ENCODE data around the gene DPYSL4.
"Not testable (repeated sequence)": the region's sequence is repeated elsewhere in the genome, so short reads cannot be mapped to it uniquely, and the experiment has no call there.

Gene DPYSL4

DNA sequence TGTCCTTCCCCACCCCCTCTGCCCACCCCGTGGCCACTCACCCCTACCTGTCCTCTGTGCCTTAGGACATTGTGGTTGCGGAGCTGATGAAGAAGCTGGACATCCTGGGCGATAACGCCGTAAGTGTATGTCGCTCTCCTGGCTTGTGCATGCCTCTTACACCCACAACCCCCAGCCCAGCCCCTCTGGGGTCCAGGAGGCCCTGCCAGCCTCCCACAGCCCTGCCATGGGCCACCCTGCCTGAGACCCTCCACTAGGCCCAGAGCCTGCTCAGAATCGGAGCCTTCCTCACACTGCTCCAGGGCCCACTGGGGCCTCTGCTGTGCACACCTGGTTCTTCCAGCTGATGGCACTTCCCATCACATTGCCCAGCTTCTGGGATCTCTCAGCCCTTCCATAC, 36.8 kb upstream of the DPYSL4 start:
- DNase-seq (ENCODE audit: low spot score), result no peak

DNA sequence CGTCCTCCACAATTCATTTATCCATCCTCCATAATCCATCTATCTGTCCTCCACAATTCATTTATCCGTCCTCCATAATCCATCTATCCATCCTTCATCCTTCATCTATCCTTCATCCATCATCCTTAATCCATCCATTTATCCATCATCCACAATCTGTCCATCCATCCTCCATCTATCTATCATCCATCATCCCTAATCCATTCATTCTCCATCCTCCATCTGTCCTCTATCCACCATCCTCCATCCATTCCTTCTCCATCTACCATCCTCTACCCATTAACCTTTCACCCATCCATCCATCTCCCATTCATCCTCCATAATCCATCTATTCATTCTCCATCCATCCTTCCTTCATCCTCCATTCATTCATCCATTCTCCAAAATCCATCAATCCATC, 36.0 kb upstream of the DPYSL4 start:
- DNase-seq (ENCODE audit: low spot score), result no peak

DNA sequence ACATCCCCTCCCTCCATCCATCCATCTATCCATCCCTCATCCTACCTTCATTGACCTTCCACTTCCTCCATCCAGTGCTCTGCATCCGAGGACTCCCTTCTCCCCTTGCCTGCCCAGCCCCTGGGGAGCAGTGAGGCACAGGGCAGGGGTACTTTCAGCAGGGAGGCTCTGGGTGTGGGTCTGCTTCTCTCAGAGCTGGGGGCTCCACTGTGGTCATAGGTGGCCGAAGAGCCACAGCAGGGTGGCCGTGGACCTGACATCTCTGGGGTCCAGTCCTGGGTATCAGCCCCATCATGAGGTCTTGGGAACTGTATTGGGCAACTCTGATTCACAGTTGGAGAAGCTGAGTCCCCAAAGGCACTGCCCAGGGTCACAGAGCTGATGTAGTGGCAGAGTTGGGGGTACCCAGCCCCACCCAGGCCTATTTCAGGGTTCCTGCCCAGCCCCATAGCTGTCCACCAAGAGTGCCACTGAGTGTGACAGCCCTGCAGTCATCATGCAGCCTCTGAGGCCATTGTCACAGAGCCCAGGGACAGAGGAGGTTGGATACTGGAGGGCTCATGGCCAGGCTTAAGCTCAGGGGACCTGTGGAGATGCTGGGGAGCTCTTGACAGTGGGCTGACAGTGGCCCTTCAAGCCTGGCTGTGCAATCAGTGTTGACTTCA, 35.3 kb upstream of the DPYSL4 start:
- DNase-seq (ENCODE audit: low spot score), result no peak

DNA sequence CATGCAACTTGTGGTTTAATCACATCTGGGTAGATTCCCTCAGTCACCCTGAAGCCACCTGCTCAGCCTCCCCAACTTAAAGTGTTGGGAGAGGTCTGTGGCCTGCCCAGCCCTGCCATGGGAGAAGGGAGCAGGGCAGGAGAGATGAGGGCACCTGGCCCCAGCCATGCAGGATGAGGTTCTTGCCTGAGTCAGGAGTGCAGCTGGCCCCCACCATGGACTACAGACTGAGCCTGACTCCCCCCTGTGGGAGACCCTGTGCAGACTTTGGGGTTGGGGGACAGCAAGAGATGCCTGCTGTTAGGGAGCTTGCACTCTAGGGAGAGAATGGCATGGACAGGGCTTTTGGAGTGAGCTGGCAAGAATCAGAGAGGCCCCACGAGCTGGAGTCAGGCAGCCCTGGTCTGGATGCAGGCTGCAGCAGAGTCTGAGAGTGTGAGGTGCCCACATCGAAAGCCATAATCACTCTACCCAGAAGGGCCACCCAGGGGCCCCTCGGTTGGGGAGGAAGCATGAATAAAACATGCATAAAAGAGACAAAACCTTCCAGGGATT, 34.7 kb upstream of the DPYSL4 start:
- no peak for DNase-seq (ENCODE audit: low spot score)

DNA sequence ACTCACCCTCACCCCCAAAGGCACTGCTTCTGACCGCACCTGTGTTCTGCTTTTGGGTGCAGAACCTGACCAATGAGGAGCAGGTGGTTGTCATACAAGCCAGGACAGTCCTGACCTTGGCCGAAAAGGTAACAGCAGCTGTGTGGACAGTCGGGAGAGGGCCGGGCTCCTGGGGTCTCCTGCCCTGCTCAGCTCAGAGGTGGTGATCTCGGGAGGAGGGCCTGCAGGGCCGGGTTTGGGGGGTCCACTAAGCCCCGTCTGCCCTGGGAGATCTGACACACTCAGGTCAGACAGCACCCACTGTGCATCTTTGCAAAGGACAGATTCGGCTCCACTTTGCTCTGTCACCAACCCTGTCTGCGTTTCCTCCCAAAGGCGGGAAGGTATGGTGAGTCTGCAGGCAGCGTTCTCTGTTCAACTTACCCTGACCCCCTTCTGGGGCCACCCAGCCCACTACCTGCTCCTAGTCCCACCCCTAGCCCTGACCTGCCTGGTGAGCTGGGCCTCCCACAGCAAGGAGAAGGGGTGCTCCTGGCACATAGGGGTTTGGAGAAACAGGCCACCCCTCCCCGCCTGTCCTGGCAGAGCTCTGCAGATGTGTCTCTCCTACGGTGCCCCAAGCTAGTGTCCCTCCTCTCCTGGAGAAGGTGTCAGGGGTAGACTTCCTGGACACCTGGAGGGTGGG, 33.7 kb upstream of the DPYSL4 start:
- no peak for DNase-seq (ENCODE audit: low spot score)

DNA sequence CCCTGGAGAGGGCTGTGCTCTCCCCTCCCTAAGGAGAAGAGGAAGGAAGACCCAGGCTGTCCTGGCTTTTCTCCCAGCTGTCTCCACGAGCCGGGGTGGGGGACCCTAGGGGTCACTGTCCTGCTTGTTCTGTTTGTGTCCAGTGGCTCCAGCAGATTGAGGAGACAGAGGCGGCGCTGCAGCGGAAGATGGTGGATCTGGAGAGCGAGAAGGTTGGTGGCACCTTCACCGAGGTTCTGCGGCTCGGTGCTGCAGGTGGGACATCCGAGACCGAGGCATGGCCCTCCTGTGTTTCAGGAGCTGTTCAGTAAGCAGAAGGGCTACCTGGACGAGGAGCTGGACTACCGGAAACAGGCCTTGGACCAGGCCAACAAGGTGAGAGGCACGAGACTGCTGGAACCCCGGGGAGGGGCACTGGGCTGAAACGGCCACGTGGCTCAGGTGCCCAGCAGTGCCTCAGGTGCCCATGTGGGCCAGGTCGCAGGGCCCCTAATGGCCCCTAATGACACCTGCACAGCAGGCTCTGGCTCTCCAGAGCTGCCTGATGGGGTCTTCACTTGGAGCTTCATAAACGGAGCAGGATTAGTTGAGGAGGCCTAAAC, 33.0 kb upstream of the DPYSL4 start:
- DNase-seq (ENCODE audit: low spot score), result no peak

DNA sequence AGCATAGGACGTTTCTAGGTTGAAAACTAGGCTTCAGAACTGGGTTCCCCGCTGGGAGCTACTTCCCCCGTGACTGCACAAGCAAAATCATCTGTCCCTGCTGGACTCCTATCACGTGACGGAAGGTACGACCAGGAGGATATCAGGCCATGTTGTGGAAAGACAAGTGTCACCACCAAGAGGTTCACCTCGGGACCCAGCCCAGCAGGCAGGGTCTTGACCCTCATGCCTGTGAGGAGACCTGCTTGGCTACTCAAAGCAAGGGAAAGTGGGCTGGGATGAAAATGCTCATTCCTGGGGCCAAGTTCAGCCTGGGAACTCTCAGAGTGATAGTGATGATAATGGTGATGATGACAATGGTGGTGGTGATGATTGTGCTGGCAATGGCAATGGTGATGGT, 32.3 kb upstream of the DPYSL4 start:
- DNase-seq (ENCODE audit: low spot score), result no peak

DNA sequence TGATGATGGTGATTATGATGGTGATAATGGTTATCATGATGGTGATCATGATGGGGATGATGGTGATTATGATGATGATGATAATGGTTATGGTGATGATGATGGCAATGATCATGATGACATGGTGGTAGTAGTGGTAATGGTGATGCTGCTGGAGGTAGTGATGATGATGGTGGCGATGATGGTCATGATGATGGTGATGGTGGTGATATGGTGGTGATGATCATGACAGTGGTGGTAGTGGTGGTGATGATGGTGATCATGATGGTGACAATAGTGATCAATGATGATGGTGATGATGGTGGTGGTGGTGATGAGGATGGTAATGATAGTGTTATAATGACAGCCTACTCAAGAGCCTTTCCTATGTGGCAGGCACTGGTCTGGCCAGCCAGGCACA, 31.8 kb upstream of the DPYSL4 start:
- no peak for DNase-seq (ENCODE audit: low spot score)

DNA sequence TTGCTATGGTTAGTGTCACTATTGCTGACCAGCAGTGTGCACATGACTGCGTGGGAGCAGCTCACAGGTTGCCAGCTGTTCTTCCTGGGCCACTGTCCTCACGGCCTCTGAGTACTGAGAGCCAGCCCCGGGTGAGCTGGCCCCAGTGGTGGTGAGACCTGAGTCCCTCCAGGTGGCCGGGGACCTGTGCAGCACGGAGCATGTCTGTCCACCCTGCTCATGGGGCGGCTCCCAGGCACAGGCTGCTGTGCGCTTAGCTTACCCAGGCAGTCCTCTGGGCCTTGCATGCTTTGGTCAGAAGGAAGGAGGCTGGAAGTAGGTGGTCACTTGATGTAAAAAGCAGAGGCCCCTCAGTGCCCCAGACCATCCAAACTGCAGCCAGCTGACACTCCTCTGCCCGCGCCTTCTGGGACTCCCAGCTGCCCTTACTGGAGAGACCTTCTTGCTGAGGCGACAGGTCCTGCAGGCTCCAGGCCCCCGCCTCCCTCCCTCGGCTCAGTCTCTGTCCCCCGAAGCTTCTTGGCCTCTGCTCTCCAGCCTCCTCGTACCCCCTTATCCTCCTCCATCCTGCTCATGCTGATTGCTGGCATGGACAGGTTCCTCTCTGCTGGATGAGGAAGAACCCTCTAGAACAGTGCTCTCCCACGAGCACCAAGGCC, 30.9 kb upstream of the DPYSL4 start:
- DNase-seq (ENCODE audit: low spot score), result no peak

DNA sequence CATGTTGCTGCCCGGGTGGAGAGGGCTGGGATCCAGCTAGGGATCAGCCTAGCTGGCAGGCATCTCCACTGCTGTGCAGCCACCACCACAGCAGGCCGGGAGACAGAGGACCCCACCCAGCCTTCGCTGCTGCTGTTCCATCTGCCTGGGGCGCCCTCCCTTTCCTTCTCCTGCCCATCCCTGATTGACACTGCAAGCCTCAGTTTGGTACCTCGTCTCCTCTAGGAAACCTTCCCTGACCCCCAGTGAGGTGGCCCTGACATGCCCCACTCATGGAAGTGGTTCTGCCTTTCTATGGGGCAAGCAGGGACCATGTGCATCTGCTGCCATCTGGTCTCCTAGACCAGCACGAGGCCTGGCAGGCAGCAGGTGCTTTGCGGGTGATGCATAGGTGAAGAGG, 30.4 kb upstream of the DPYSL4 start:
- DNase-seq (ENCODE audit: low spot score), result no peak

DNA sequence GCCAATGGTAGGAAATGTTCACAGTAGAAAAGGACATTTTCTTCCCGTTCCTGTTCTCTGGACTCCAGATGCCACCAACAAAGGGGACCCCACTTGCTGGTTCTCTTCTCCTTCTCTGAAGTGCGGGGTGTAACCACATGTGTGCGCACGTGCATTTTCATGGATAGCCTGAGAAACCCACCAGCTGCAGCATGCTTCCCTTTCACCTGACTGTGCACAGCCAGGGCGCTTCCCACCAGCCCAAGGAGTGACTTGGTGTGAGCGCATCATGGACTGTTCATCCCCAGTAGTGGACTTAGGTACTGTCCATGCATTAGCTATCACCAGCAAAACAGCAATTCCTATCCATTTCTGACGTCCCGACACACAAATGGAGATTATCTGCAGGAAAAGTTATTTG, 29.6 kb upstream of the DPYSL4 start:
- DNase-seq (ENCODE audit: low spot score), result no peak

DNA sequence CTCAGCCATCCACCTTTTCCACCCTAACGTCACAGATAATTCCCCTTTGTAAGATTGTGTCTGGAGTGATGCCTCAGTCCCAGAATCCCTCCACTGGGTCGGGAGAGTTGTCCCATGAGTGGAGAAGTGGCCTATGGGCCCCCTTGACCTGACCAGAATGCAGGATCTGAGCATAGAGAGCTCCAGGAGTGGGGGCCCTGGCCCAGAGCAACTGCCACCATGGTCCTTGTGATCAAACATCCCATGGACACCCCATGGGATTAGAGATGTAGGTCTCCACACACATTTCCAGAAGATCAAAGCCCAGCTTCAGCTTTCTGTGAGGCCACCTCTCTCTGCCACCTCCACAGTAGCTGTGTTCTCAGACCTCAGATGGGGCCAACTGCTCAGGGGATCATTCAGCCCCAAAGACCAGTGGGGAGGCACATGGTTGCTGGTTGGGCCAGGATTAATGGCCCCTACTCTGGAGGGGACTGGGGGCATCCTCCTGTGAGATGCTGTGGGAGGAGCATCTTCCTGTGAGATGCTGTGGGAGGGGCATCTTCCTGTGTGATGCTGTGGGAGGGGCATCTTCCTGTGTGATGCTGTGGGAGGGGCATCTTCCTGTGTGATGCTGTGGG, 28.5 kb upstream of the DPYSL4 start:
- DNase-seq (ENCODE audit: low spot score), result no peak

DNA sequence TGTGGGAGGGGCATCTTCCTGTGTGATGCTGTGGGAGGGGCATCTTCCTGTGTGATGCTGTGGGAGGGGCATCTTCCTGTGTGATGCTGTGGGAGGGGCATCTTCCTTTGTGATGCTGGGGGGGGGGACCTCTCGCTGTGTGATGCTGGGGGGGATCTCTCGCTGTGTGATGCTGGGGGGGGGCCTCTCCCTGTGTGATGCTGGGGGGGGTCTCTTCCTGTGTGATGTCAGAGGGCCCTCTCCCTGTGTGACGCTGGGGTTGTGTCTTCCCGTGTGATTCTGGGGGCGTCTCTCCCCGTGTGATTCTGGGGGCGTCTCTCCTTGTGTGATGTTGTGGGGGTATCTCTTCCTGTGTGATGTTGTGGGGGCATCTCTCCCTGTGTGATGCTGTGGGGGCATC, 27.9 kb upstream of the DPYSL4 start:
- no peak for DNase-seq (ENCODE audit: low spot score)

DNA sequence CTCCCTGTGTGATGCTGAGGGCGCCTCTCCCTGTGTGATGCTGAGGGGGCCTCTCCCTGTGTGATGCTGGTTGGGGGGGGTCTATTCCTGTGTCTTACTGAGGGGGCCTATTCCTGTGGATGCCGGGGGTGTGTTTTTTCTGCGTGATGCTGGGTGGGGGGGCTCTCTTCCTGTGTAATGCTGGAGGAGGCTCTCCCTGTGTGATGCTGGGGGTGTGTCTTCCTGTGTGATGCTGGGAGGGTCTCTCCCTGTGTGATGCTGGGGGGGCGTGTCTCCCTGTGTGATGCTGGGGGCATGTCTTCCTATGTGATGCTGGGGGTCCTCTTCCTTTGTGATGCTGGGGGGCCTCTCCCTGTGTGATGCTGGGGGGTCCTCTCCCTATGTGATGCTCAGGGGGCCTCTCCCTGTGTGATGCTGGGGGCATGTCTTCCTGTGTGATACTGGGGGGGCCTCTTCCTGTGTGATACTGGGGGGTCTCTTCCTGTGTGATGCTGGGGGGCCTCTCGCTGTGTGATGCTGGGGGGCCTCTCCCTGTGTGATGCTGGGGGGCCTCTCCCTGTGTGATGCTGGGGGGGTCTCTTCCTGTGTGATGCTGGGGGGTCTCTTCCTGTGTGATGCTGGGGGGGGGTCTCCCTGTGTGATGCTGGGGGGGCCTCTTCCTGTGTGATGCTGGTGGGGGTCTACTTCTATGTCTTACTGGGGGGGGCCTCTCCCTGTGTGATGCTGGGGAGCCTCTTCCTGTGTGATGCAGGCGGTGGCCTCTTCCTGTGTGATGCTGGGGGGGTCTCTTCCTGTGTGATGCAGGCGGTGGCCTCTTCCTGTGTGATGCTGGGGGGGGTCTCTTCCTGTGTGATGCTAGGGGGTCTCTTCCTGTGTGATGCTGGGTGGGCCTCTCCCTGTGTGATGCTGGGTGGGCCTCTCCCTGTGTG, 27.2 kb upstream of the DPYSL4 start:
- not testable (repeated sequence) for DNase-seq (ENCODE audit: low spot score)

DNA sequence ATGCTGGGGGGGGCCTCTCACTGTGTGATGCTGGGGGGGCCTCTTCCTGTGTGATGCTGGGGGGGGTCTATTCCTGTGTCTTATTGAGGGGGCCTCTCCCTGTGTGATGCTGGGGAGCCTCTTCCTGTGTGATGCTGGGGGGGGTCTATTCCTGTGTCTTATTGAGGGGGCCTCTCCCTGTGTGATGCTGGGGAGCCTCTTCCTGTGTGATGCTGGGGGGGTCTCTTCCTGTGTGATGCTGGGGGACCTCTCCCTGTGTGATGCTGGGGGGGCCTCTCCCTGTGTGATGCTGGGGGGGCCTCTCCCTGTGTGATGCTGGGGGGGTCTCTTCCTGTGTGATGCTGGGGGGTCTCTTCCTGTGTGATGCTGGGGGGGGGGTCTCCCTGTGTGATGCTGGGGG, 26.5 kb upstream of the DPYSL4 start:
- not testable (repeated sequence) for DNase-seq (ENCODE audit: low spot score)

DNA sequence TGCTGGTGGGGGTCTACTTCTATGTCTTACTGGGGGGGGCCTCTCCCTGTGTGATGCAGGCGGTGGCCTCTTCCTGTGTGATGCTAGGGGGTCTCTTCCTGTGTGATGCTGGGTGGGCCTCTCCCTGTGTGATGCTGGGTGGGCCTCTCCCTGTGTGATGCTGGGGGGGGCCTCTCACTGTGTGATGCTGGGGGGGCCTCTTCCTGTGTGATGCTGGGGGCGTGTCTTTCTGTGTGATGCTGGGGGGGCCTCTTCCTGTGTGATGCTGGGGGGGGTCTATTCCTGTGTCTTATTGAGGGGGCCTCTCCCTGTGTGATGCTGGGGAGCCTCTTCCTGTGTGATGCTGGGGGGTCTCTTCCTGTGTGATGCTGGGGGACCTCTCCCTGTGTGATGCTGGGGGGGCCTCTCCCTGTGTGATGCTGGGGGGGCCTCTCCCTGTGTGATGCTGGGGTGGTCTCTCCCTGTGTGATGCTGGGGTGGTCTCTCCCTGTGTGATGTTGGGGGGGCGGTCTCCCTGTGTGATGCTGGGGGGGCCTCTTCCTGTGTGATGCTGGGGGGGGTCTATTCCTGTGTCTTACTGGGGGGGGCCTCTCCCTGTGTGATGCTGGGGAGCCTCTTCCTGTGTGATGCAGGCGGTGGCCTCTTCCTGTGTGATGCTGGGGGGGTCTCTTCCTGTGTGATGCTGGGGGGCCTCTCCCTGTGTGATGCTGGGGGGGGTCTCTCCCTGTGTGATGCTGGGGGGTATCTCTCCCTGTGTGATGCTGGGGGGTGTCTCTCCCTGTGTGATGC, 25.7 kb upstream of the DPYSL4 start:
- DNase-seq (ENCODE audit: low spot score), result not testable (repeated sequence)

DNA sequence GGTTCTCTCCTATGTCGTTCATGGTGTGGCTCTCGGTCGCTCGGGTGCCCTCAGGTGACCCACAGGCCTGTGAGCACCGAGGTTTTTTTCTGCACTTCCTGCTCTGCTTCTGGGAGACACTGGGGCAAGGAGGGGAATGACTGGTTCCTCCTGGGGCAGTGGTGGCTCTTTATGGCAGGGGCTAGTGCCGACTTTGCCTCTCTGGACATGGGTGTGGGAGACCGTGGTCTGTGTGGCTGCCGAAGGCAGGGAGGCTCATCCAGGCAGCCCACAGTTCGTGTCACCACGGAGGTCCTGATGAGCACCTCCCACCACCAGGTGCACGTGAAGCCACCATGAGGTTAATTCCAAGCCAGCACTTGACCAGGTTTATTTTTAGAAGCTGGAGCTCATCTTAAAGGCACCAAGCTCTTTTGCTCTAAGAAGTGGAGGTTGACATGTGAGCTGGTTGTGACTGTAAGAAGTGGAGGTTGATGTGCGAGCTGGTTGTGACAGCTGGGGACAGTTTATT, 24.7 kb upstream of the DPYSL4 start:
- no peak for DNase-seq (ENCODE audit: low spot score)

DNA sequence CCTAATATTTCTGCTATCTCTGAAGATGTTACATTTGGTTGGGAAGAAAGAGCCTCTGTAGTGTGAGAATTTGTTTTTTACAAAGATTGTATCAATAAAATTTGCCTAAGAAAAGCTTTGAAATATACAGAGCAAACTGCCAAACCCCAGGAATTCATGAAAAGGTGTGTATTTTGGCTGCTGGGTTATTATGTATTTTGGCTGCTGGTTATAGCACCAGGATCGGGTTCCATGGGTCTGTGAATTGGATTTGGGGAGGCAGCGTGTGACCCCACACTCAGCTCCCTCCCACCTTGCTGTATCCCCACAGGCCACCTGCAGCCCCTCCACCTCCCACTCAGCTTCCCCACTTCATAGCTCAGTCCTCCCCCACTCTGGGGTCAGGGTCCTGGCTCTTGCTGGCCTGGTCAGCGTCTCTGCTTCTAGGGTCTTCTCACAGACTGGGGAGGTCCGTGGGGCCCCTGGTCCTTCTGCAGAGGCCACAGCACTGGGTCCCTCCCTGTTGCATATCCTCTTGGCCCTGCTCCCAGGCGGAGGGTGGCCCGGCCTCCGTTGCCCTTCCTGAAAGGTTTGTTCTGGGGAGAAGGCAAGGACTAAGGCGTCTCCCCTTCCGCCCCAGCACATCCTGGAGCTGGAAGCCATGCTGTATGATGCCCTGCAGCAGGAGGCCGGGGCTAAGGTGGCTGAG, 24.0 kb upstream of the DPYSL4 start:
- DNase-seq (ENCODE audit: low spot score), result no peak

DNA sequence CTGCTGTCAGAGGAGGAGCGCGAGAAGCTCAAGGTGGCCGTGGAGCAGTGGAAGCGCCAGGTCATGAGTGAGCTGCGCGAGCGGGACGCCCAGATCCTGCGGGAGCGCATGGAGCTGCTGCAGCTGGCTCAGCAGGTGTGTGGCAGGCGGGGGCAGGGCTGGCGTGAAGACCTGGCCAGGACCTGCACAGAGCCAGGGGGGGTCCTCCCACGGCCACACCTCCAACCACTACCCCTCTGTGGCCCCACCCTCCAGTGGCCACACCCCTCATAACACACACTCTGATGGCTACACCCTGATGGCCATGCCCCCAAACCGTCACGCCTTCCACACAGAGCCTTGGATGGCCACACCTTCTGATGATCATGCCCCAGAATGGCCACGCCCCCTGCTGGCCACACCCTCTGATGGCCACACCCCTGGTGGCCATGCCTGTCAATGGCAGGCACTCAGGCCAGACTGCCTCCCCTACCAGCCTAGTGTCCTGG, 23.4 kb upstream of the DPYSL4 start:
- DNase-seq (ENCODE audit: low spot score), result peak; percentile 64
